HUES6 (cell line): ENCODE results near the gene ACACA.

Source experiments
- H3K27ac ChIP-seq: 2 replicates; pipeline ENCODE4 v1.7.0; 2013; ENCODE audit warnings: low read depth, mild to moderate bottlenecking, low read length, inconsistent platforms
- H3K27me3 ChIP-seq: 2 replicates; pipeline ENCODE4 v1.6.1; 2013; ENCODE audit warnings: low read length; ENCODE audit not compliant: control insufficient read depth, insufficient read depth
- H3K36me3 ChIP-seq: 2 replicates; pipeline ENCODE4 v1.6.1; 2013; ENCODE audit warnings: low read length; ENCODE audit not compliant: control insufficient read depth, insufficient read depth
- H3K4me1 ChIP-seq: 2 replicates; pipeline ENCODE4 v1.6.1; 2013; ENCODE audit warnings: low read length; ENCODE audit not compliant: control insufficient read depth, insufficient read depth
- H3K4me3 ChIP-seq: 2 replicates; pipeline ENCODE4 v1.5.1; 2013; ENCODE audit warnings: low read depth, low read length
- H3K9ac ChIP-seq: one replicate; pipeline ENCODE4 v1.6.1; 2013; ENCODE audit warnings: mild to moderate bottlenecking, low read length
- H3K9me3 ChIP-seq: 2 replicates; pipeline ENCODE4 v1.6.1; 2013; ENCODE audit warnings: low read depth, low read length; ENCODE audit not compliant: control insufficient read depth, insufficient read depth

Gene ACACA

DNA sequence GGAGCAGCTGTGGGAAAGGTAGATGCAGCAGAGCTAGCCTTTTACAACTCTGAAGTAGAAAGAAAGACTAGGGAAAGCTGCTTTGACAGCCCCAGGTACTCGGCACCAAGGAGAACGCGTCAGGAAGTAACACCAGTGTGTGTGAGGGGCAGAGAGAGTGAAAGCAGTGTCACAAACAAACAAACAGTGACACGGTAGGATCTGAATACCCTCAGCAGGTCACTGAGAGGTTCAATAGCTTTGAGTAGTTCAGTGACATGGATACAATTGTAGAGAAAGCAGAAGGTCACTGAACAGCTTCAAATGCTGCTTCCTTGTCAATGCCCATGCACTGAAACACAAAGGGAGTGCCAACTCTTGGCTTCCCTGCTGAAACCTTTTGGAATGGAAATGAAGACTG is 181.2 kb downstream of the ACACA start:
- Histone ChIP-seq H3K4me1 (peaks cover 26% of the 10 kb centered on the region), H3K36me3 (peaks cover 46% of the 10 kb centered on the region), H3K4me3 (no peak overlapping the region), H3K27me3 (no peaks in the 10 kb centered on the region), H3K9ac (no peak overlapping the region), H3K27ac (peak overlapping the region; percentile 32; the same call in 1 of the 2 replicates), H3K9me3 (no peaks in the 10 kb centered on the region)

DNA sequence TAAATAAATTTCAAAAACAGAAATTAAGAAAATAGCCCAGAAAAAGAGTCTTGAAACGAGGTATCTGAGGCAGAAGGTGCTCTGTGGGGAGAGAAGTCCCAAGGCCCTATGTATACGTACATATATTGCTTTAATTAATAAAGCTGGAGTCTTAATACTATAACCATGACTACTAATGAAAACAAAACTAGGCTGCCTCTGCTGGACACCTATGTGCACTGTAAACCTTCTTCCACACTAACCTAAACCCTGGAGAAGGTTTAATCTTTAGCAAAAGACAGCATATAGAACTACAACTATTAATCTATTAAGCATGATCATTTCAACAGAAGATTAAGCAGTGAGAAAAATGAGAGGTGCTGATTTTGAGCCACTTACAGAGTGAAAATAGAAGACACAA is 184.8 kb downstream of the ACACA start:
- H3K4me1 ChIP-seq, result peaks cover 39% of the 10 kb centered on the region
- no peak overlapping the region for H3K4me3 ChIP-seq

DNA sequence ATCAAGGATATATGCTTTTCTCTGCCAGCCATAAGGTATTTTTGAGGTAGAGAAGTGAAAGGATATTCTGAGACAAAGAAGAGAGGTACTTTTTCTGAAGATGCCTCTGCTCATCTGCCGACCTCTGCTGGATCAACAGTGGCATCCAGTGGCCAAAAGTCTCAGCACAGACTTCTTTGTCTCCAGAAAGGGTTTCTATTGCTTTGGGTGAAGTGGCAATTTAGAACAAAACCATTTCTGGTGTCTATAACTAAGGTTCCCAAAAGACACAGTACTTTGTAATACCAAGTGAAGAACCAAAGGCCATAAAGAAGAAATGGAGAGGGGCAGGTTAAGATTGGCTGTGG is 186.1 kb downstream of the ACACA start:
- peaks cover 42% of the 10 kb centered on the region for H3K36me3 ChIP-seq
- H3K27me3 ChIP-seq, result no peaks in the 10 kb centered on the region
- peak overlapping the region; percentile 41; the same call in 1 of the 2 replicates for H3K27ac ChIP-seq
- peak overlapping the region; percentile 31 for H3K9ac ChIP-seq
- no peak overlapping the region for H3K4me3 ChIP-seq
- no peaks in the 10 kb centered on the region for H3K9me3 ChIP-seq
- H3K4me1 ChIP-seq, result peaks cover 28% of the 10 kb centered on the region

More for the DNA sequence above, 184.8 kb downstream of the ACACA start:
- peaks cover 45% of the 10 kb centered on the region for H3K36me3 ChIP-seq
- H3K9me3 ChIP-seq, result no peaks in the 10 kb centered on the region
- no peak overlapping the region for H3K27ac ChIP-seq
- no peaks in the 10 kb centered on the region for H3K27me3 ChIP-seq
- H3K9ac ChIP-seq, result no peak overlapping the region

DNA sequence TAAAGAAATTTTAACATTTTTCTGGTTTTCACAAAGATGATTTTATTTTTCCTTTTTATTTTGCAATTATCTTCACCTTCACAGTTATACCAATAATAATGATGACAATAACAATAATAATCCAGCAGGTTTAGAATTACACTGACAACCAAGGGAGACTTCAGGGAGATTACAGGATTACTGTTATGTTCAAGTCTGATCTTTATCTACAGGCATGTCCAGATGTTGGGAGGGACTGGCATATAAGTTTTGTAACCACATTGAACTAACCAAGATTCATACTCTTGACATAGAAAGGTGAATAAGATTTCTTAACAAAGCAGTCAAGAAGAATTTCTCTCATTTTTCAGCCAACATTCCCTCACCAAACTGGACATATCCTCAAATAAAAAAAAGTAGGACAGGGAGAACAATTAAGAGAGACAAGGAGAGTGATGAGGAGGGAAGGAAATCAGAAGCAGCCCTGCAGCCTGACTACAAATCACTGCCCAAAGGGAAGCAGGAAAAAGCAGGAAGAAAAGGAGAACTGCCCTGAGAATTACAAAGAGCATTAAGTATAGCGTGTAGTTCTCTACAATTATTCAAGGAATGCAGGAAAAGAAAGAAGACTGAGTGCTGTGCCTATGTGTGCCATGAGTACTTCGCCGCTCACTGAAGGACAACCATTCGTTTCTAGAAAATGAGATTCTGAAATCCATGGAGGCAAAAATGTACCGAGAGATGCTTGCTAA is 186.6 kb downstream of the ACACA start:
- Histone ChIP-seq H3K27ac (peak overlapping the region; percentile 41; the same call in 1 of the 2 replicates), H3K36me3 (peaks cover 38% of the 10 kb centered on the region), H3K27me3 (no peaks in the 10 kb centered on the region), H3K9me3 (no peaks in the 10 kb centered on the region), H3K4me3 (no peak overlapping the region), H3K9ac (peak overlapping the region; percentile 31), H3K4me1 (peaks cover 23% of the 10 kb centered on the region)

DNA sequence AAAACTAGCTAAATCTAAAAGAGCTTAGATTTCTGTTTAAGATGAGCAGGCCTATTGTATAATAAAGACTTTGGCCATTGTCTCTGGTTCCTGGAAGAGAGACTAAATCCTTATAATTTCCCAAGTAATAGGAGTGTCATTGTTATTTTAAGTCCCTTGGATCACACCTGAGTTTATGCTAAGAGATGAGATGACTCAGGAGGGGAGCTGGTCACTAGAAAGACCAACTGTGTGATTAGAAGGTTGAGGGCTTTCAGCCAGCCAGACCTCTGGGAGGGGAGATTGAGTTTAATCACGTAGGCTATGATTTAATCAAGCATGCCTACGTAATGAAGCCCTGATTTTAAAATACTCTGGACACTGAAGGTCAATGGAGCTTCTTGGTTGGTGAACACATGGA is 187.8 kb downstream of the ACACA start:
- H3K9me3 ChIP-seq, result no peaks in the 10 kb centered on the region
- no peak overlapping the region for H3K9ac ChIP-seq
- no peaks in the 10 kb centered on the region for H3K27me3 ChIP-seq
- H3K4me3 ChIP-seq, result no peak overlapping the region
- H3K4me1 ChIP-seq, result peaks cover 24% of the 10 kb centered on the region
- peak overlapping the region; percentile 76; the same call in 1 of the 2 replicates for H3K27ac ChIP-seq
- peaks cover 38% of the 10 kb centered on the region for H3K36me3 ChIP-seq

DNA sequence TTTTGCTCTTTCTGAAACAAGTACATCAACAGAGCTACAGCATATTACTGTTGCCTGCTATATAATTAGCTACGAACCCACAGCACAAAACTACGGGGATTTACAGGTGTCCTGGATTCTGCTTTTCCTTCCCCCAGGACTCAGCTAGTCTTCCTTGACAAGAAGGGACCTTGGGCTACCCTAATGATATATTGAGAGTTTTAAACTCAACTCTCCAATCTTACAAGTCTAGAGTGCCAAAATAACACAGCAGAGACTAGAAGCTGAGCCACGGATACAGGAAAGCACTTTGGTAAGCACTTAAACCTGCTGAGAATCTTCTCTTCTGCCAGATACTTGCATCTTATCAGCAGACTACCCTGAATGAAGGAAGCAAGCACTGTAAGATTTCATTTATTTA is 192.2 kb downstream of the ACACA start:
- no peak overlapping the region for H3K4me3 ChIP-seq
- peaks cover 13% of the 10 kb centered on the region for H3K4me1 ChIP-seq
- peaks cover 30% of the 10 kb centered on the region for H3K36me3 ChIP-seq
- no peak overlapping the region for H3K27ac ChIP-seq
- H3K9me3 ChIP-seq, result no peaks in the 10 kb centered on the region
- no peak overlapping the region for H3K9ac ChIP-seq
- no peaks in the 10 kb centered on the region for H3K27me3 ChIP-seq

DNA sequence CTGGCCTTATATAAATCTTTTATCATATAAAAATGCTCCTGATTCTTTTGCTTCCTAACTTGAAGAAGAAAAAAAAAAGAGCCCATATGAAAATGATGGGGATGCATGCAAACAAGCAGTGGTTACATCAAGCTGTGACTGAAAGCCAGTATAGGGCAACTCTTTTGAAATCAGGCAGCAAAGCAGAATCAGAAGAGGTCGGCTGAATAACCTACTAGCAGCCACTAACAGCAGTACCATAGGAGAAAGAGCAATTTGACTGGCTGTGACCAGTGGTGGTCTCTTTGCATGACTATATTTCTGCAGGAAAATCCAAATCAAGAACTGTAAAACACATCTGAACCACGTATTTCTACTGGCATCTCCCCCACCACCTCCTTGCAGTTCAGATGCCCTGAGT is 192.7 kb downstream of the ACACA start:
- no peak overlapping the region for H3K4me3 ChIP-seq
- H3K36me3 ChIP-seq, result peaks cover 32% of the 10 kb centered on the region
- H3K9ac ChIP-seq, result no peak overlapping the region
- H3K27me3 ChIP-seq, result no peaks in the 10 kb centered on the region
- H3K27ac ChIP-seq, result no peak overlapping the region
- H3K9me3 ChIP-seq, result no peaks in the 10 kb centered on the region
- H3K4me1 ChIP-seq, result peaks cover 8% of the 10 kb centered on the region

DNA sequence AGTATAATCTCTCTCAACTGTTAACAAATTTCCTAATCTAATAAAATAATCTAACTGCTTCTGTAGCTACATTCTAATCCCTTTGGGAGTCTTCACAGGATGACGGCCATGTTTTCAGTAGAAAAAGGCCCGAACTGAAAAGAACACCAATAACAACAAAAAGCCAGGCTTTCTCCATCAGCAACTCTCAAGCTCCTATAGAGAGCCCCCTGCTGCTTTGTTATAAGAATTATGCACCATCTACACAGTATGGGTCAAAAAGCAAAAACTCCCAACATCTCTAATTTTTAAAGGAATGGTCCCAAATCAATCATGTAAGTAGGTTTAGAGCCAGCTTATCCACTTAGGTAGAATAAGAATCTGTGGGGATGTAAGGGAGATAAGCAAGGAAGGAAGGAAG is 194.5 kb downstream of the ACACA start:
- H3K9ac ChIP-seq, result no peak overlapping the region
- H3K4me1 ChIP-seq, result 0 out of 2 replicates have a peak, but pooled peaks cover 3% of the 10 kb centered on the region
- H3K9me3 ChIP-seq, result no peaks in the 10 kb centered on the region
- H3K4me3 ChIP-seq, result no peak overlapping the region
- H3K27ac ChIP-seq, result no peak overlapping the region
- peaks cover 42% of the 10 kb centered on the region for H3K36me3 ChIP-seq
- H3K27me3 ChIP-seq, result no peaks in the 10 kb centered on the region

DNA sequence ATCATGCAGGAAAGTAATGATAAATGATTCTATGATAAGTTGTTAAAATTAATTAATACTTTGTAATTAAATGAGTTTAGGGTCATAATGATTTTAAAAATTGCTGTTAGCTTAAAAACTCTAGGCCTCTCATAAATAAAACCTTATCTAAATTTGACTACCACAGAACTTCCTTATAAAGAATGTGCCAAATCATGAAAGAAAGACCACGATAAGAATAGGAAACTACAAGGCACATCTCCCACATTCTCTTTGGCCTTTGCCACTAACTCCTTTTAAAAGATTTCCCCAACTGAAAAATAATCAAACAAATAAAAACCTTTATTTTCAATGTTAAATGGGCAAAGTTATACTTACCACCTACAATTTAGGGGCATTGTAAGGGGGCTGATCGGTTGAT is 195.5 kb downstream of the ACACA start:
- Histone ChIP-seq H3K27me3 (no peaks in the 10 kb centered on the region), H3K9me3 (no peaks in the 10 kb centered on the region), H3K4me3 (no peak overlapping the region), H3K27ac (no peak overlapping the region), H3K4me1 (0 out of 2 replicates have a peak, but pooled peaks cover 3% of the 10 kb centered on the region), H3K36me3 (peaks cover 49% of the 10 kb centered on the region), H3K9ac (no peak overlapping the region)

DNA sequence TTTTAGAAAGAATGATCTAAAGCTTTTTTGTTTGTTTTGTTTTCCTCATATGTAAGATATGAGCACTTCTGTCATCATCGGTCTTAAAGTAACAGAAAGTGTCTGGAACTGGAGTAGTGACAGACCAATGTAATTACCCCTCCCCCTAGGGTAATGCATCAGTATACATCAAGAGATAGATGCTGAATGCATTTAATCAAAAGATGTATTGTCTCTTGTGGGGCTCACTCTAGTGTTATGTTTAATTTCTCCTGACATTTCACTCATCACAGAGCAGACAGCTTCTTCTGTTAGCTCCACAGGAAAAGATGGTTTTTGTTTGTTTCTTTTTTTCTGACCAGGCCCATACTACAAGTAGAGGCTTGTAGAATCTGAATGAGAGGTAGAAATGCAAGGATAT is 199.5 kb downstream of the ACACA start:
- H3K4me1 ChIP-seq, result no peaks in the 10 kb centered on the region
- no peaks in the 10 kb centered on the region for H3K9me3 ChIP-seq
- peaks cover 66% of the 10 kb centered on the region for H3K36me3 ChIP-seq
- H3K27ac ChIP-seq, result no peak overlapping the region
- no peak overlapping the region for H3K9ac ChIP-seq
- no peaks in the 10 kb centered on the region for H3K27me3 ChIP-seq
- H3K4me3 ChIP-seq, result no peak overlapping the region

DNA sequence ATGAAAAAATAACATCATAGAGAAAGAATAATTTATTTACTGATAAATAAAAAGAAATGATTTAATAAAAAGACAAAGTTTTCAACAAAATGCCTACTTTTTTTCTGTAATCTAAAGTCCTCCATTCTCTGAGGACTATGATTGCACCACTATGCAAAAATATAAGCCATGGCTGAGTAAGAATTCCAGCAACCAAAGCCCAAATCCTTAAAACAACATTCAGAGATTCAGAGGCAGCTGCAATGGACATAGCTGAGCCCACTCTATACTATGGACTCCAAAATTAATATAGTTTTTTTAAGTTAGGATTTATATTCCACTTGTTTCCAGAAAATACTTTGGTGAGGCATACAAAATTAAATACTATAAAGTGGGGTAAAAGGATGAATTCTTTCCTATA is 200.3 kb downstream of the ACACA start:
- Histone ChIP-seq H3K27me3 (no peaks in the 10 kb centered on the region), H3K4me3 (no peak overlapping the region), H3K9ac (no peak overlapping the region), H3K27ac (no peak overlapping the region), H3K9me3 (no peaks in the 10 kb centered on the region), H3K4me1 (no peaks in the 10 kb centered on the region), H3K36me3 (peaks cover 70% of the 10 kb centered on the region)
